ENCODE measurements around the gene TMED8. TPM values are rescaled to one million over a fixed set of nuclear protein-coding genes. Genes with fewer than 3 reads are reported as not detected.
"Not testable (repeated sequence)": the region's sequence is repeated elsewhere in the genome, so short reads cannot be mapped to it uniquely, and the experiment has no call there.

Gene TMED8
- total and polyA plus RNA-seq, 9 donors, result 4.4 to 8.2 (median 5.5) TPM

GRCh38 chr14:77324816-77325745, 51.8 kb downstream of the TMED8 start:
- H3K9me3 ChIP-seq (replicated peaks; ENCODE audit: control insufficient read depth, low read depth, low read length), result no peaks in the 10 kb centered on the region
- no peaks in the 10 kb centered on the region for H3K27me3 ChIP-seq (ENCODE audit: control insufficient read depth, insufficient read depth, low read length)
- no peak for DNase-seq
- no peak overlapping the region for H3K27ac ChIP-seq (ENCODE audit: low read length)
- H3K36me3 ChIP-seq (ENCODE audit: control insufficient read depth, insufficient read depth, low read length), result no peaks in the 10 kb centered on the region
- H3K4me1 ChIP-seq (ENCODE audit: control insufficient read depth, insufficient read depth, low read length), result peaks cover 9% of the 10 kb centered on the region
- H3K4me3 ChIP-seq (ENCODE audit: low read length), result no peak overlapping the region
- 61% methylated on average over 2 of the region's 11 CpGs for WGBS (ENCODE audit: insufficient coverage)

GRCh38 chr14:77324289-77324688, 52.6 kb downstream of the TMED8 start:
- no peaks in the 10 kb centered on the region for H3K27me3 ChIP-seq (ENCODE audit: control insufficient read depth, insufficient read depth, low read length)
- WGBS (ENCODE audit: insufficient coverage), result 57% methylated on average over 1 of the region's 3 CpGs
- peaks cover 16% of the 10 kb centered on the region for H3K4me1 ChIP-seq (ENCODE audit: control insufficient read depth, insufficient read depth, low read length)
- no peak overlapping the region for H3K27ac ChIP-seq (ENCODE audit: low read length)
- no peak for DNase-seq
- no peaks in the 10 kb centered on the region for H3K9me3 ChIP-seq (replicated peaks; ENCODE audit: control insufficient read depth, low read depth, low read length)
- no peak overlapping the region for H3K4me3 ChIP-seq (ENCODE audit: low read length)
- no peaks in the 10 kb centered on the region for H3K36me3 ChIP-seq (ENCODE audit: control insufficient read depth, insufficient read depth, low read length)

DNA sequence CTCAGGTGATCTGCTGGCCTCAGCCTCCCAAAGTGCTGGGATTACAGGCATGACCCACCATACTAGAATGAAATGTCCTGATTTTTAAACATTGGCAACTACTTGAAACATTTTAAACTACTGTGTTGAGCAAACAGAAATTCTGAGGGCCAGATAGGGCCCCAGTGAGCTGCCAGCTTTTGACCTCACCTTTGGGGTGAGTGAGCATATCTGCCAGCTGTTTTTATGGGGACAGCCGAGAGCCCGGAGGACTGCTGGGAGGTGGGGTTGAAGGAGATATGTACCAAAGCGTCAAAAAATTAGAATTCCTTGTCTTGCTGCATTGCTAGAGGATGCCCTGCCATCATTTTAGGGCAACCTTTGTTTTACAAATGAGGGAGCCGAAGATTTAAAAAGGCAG, 53.3 kb downstream of the TMED8 start:
- Histone ChIP-seq H3K36me3 (ENCODE audit: control insufficient read depth, insufficient read depth, low read length) (no peaks in the 10 kb centered on the region), H3K9me3 (replicated peaks; ENCODE audit: control insufficient read depth, low read depth, low read length) (no peaks in the 10 kb centered on the region), H3K27me3 (ENCODE audit: control insufficient read depth, insufficient read depth, low read length) (no peaks in the 10 kb centered on the region), H3K27ac (ENCODE audit: low read length) (no peak overlapping the region), H3K4me3 (ENCODE audit: low read length) (no peak overlapping the region), H3K4me1 (ENCODE audit: control insufficient read depth, insufficient read depth, low read length) (peaks cover 18% of the 10 kb centered on the region)
- 80% methylated on average over 3 of the region's 4 CpGs for WGBS (ENCODE audit: insufficient coverage)
- no peak for DNase-seq

GRCh38 chr14:77322951-77323350, 53.9 kb downstream of the TMED8 start:
- no peak for DNase-seq
- H3K4me1 ChIP-seq (ENCODE audit: control insufficient read depth, insufficient read depth, low read length), result peaks cover 18% of the 10 kb centered on the region
- 96% methylated on average over 5 of the region's 5 CpGs for WGBS (ENCODE audit: insufficient coverage)
- no peak overlapping the region for H3K27ac ChIP-seq (ENCODE audit: low read length)
- no peaks in the 10 kb centered on the region for H3K36me3 ChIP-seq (ENCODE audit: control insufficient read depth, insufficient read depth, low read length)
- H3K4me3 ChIP-seq (ENCODE audit: low read length), result no peak overlapping the region
- H3K9me3 ChIP-seq (replicated peaks; ENCODE audit: control insufficient read depth, low read depth, low read length), result no peaks in the 10 kb centered on the region
- H3K27me3 ChIP-seq (ENCODE audit: control insufficient read depth, insufficient read depth, low read length), result no peaks in the 10 kb centered on the region

DNA sequence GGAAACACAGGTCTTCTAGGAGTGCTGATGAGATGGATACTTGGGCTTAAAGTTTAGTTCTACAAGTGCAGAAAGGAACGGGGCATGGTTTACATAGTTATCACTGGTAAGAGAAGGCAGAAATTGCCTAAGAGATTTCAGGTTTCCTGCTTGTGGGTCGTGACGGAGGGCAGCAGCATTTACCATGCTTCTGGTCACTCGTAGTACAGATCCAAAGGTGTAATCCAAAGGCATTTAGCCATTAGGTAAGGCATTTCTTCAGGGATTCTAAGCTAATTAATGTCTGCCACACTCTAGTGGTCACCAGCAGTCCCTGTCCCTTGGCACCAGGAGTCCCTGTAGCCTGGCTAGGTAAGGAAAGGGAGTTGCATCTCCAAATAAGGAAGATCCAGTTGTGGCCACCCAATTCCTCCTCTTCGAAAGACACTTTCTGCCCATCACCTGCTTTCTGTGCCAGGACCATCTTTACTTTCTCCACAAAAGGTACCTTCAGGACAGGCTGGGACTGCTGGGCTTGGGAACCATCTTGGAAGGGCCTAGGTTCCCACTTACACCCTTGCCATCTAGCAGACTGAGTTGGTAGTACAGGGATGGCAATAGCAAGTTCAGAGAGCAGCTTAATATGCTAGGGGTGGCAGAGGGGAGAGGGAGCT, 54.5 kb downstream of the TMED8 start:
- DNase-seq, result no peak
- H3K4me3 ChIP-seq (ENCODE audit: low read length), result peak overlapping the region; percentile 59
- no peaks in the 10 kb centered on the region for H3K9me3 ChIP-seq (replicated peaks; ENCODE audit: control insufficient read depth, low read depth, low read length)
- peak overlapping the region; percentile 95 for H3K27ac ChIP-seq (ENCODE audit: low read length)
- H3K36me3 ChIP-seq (ENCODE audit: control insufficient read depth, insufficient read depth, low read length), result no peaks in the 10 kb centered on the region
- 21% methylated on average over 2 of the region's 5 CpGs for WGBS (ENCODE audit: insufficient coverage)
- peaks cover 19% of the 10 kb centered on the region for H3K4me1 ChIP-seq (ENCODE audit: control insufficient read depth, insufficient read depth, low read length)
- no peaks in the 10 kb centered on the region for H3K27me3 ChIP-seq (ENCODE audit: control insufficient read depth, insufficient read depth, low read length)

DNA sequence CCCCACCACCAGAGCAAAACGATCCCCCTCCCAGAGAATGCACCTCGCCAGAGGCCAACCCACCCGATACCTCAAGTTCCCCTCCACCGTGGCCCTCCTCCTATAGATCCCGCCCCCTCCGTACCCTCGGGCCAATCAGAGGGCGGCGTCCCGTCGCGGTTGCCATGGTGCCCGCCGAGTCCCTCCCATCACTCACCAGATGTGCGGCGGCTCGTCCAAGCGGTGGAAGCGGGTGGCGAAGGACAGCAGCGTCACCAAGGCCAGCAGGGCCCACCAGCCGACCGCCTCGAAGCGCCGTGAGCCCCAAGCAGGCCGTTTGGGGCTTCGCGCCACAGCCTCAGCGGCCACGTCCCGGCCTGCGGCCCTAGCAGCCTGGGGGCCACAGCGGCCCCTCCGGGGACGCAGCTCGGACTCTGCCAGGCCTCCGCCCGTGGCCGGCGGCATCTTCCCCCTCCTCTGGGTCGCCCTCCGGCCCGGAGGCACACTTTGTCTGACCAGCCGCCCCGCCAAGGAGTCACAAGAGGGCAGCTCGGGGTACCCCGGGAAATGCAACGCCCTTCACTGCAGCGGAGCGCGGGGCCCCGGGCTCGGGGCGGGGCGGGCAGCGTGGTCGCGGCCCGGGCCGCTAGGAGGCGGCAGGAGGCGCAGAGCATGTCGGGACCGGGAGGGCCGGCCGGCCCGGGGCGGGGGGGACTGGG, 56.5 kb downstream of the TMED8 start, which contains the start of gene POMT2:
POMT2 (minus strand) TSS at position 646 of the 698 bp plus-strand sequence; CDS start at position 444, 202 bp downstream.
- H3K27me3 ChIP-seq (ENCODE audit: control insufficient read depth, insufficient read depth, low read length), result no peaks in the 10 kb centered on the region
- under 1% methylated on average over 69 of the region's 69 CpGs for WGBS (ENCODE audit: insufficient coverage)

GRCh38 chr14:77319422-77319821, 57.5 kb downstream of the TMED8 start:
- Histone ChIP-seq H3K4me1 (ENCODE audit: control insufficient read depth, insufficient read depth, low read length) (peaks cover 47% of the 10 kb centered on the region), H3K27ac (ENCODE audit: low read length) (no peak overlapping the region), H3K9me3 (replicated peaks; ENCODE audit: control insufficient read depth, low read depth, low read length) (no peaks in the 10 kb centered on the region), H3K4me3 (ENCODE audit: low read length) (no peak overlapping the region), H3K36me3 (ENCODE audit: control insufficient read depth, insufficient read depth, low read length) (no peaks in the 10 kb centered on the region), H3K27me3 (ENCODE audit: control insufficient read depth, insufficient read depth, low read length) (no peaks in the 10 kb centered on the region)
- peak; percentile 33 for DNase-seq
- WGBS (ENCODE audit: insufficient coverage), result 36% methylated on average over 4 of the region's 5 CpGs

More for the DNA sequence above, 56.5 kb downstream of the TMED8 start, which contains the start of gene POMT2:
- Histone ChIP-seq H3K36me3 (ENCODE audit: control insufficient read depth, insufficient read depth, low read length) (no peaks in the 10 kb centered on the region), H3K27ac (ENCODE audit: low read length) (peak within 1 kb of the TSS; percentile 95), H3K9me3 (replicated peaks; ENCODE audit: control insufficient read depth, low read depth, low read length) (no peaks in the 10 kb centered on the region), H3K4me3 (ENCODE audit: low read length) (peak within 1 kb of the TSS; percentile 59), H3K4me1 (ENCODE audit: control insufficient read depth, insufficient read depth, low read length) (peaks cover 37% of the 10 kb centered on the region)
- peak; percentile 96 for DNase-seq

DNA sequence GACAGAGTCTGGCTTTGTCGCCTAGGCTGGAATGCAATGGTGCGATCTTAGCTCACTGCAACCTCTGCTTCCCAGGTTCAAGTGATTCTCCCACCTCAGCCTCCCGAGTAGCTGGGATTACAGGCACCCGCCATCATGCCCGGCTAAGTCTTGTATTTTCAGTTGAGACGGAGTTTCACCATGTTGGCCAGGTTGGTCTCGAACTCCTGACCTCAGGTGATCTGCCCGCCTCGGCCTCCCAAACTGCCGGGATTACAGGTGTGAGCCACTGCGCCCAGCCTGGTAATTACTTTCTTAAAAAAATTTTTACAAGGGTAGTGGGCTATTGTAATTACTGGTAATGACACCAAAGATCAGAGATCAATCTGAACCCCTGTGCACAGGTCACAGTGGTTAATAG, 58.1 kb downstream of the TMED8 start:
- not testable (repeated sequence) for H3K27me3 ChIP-seq (ENCODE audit: control insufficient read depth, insufficient read depth, low read length); H3K27ac ChIP-seq (ENCODE audit: low read length); H3K36me3 ChIP-seq (ENCODE audit: control insufficient read depth, insufficient read depth, low read length); DNase-seq; H3K9me3 ChIP-seq (replicated peaks; ENCODE audit: control insufficient read depth, low read depth, low read length); H3K4me3 ChIP-seq (ENCODE audit: low read length)
- WGBS (ENCODE audit: insufficient coverage), result 77% methylated on average over 6 of the region's 11 CpGs
- peaks cover 54% of the 10 kb centered on the region for H3K4me1 ChIP-seq (ENCODE audit: control insufficient read depth, insufficient read depth, low read length)

DNA sequence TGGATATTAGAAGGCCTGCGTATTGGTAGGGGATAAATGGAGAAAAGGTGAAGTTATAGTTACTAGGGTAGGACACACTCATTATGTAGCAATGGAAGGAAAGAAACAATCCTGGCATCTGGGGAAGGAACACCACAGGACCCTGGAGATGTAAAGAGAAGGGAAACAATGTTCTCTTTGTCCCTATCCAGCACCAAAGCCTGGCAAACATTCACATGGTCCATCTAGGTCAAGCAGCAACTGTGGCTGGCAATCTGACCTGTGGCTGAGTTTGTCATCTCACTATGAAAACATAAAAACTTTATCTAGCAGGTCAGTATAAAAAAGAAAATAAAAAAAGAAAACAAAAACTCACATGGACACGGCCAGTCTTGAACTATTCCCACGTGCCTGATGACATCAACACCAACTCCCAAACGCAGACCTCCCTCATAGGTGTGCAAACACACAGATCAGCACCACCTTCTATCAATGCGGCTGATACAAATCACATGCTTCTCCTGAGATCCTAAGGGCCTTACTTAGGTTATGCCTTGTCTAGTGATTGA, 58.8 kb downstream of the TMED8 start:
- Histone ChIP-seq H3K4me3 (ENCODE audit: low read length) (no peak overlapping the region), H3K36me3 (ENCODE audit: control insufficient read depth, insufficient read depth, low read length) (no peaks in the 10 kb centered on the region), H3K27me3 (ENCODE audit: control insufficient read depth, insufficient read depth, low read length) (no peaks in the 10 kb centered on the region), H3K4me1 (ENCODE audit: control insufficient read depth, insufficient read depth, low read length) (peaks cover 56% of the 10 kb centered on the region), H3K9me3 (replicated peaks; ENCODE audit: control insufficient read depth, low read depth, low read length) (no peaks in the 10 kb centered on the region), H3K27ac (ENCODE audit: low read length) (no peak overlapping the region)
- no peak for DNase-seq
- WGBS (ENCODE audit: insufficient coverage), result 80% methylated on average over 1 of the region's 5 CpGs

Data from muscle of leg (tissue), 11 donors.